IPS DF 4.7 (cell line): ENCODE measurements around the gene THEMIS2.
"Not testable (repeated sequence)": the region's sequence is repeated elsewhere in the genome, so short reads cannot be mapped to it uniquely, and the experiment has no call there.

ENCODE experiments used
- DNase-seq: peaks from one replicate; pipeline ENCODE4 v3.0.0-alpha.2; 2013; ENCODE audit warnings: low spot score; ENCODE audit errors: extremely low read depth

THEMIS2 gene

DNA sequence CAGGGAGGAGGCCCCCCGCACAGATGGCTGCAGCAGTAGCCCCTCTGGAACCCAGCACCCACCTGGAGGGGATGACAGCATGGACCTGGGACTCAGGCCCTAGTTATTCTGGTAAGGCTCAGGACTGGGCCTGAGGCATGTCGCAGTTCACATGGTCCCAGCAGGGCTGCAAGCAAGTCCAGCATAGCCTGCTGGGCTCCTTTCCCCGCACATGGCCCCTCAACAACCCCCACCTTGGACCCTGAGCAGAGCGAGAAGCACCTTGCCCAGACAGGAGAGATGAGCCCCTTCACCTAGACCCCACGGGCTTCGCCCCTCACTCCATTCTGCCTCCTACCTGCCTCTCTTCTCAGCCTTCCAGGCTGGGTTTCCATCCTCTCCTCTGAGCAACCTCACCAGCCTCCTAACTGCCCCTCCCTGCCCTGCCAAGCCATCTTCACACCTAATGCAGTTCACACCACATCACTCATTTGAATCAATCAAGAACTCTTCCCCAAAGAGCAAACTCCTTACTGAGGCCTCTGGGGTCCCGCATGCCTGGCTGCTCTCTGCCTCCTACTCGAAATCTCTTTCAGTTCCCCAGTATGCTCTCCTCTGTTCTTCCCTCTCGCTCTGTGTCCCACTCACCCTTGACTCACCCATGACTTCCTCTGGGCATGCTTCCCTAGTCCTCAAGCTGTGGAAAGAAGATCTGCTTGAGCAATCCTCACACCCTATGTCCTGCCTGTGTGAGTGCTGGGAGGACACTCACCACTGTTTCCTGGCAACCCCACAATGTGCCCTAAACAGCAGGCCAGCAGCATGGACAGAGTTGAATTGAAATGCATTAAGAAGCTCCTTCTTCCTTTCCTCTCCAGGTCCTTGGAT lies 9.4 kb upstream of the THEMIS2 start:
- no peak for DNase-seq

GRCh38 chr1:27863538-27863915 lies 8.8 kb upstream of the THEMIS2 start:
- no peak for DNase-seq

DNA sequence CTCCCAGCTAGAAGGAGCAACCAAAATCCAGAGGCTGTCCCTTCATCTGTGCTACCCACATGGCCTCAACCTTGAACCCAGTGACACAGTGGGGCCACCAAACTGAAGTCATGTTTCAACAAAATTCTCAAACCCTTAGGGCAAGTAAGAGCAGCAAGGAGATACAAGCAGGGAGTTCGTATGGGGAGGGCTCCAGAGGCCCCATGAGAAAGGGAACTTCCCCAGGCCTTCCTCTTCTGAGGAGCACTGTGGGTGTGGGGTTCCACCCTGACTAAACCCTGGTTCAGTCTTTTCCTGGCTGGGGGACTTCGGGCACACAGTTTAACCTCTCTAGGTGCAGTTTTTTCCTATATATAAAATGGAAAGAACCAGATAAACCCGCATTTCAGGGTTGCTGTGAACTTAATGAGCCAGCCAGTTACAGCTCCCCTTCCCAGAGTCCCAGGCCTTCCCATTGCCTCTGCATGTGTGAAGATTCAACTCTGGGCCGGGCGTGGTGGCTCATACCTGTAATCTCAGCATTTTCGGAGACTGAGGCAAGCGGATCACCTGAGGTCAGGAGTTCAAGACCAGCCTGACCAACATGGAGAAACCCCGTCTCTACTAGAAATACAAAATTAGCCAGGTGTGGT lies 8.0 kb upstream of the THEMIS2 start:
- DNase-seq: no peak

GRCh38 chr1:27865821-27866220 lies 6.5 kb upstream of the THEMIS2 start:
- no peak for DNase-seq

DNA sequence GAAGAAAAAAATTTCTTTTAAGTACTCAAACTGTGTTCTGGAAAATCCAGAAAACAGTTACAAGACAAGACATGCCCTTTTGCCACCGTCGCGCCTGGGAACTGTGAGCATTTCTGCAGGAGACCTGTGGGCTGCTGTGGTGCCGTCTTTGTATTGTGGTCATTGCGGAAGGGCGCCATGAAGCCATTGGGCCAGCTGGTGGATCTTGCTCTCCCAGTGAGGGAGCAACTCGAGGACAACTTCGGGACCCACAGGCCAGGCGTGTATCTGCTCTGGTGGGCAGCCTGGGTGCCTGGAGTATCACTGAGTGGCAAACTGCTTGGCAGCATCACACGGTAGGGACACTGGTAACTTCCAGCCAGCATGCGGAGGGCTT lies 3.8 kb upstream of the THEMIS2 start:
- no peak for DNase-seq

GRCh38 chr1:27868932-27869718 lies 3.2 kb upstream of the THEMIS2 start:
- DNase-seq: no peak

DNA sequence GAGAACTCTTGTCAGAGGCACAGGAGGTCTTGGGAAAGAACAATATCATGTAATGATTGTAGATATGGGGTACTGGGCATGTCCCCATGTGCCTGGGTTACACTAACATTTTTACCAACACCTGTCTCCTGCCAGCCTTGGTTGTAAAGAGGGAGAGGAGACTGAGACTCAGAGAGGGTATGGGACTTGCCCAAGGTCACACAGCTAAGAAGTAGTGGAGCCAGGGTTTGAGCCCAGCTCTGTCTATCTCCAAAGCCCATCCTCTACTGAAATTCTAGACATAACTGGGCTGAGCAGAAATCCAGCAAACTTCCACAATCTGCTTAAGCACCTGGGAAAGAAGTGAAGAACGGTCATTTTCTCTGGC lies 2.6 kb upstream of the THEMIS2 start:
- no peak for DNase-seq

DNA sequence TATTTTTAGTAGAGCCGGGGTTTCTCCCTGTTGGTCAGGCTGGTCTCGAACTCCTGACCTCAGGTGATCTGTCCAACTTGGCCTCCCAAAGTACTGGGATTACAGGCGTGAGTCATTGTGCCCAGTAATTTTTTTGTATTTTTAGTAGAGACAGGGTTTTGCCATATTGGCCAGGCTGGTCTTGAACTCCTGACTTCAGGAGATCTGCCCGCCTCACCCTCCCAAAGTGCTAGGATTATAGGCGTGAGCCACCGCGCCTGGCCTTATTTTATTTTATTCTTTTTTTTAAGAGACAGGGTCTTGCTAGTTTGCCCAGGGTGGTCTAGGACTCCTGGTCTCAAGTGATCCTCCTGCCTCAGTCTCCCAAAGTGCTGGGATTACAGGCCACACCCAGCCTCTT lies 1.3 kb upstream of the THEMIS2 start:
- DNase-seq: not testable (repeated sequence)

GRCh38 chr1:27872802-27873551 lies 633 bp downstream of the THEMIS2 start:
- no peak for DNase-seq

GRCh38 chr1:27873671-27874384 lies 1.5 kb downstream of the THEMIS2 start:
- no peak for DNase-seq

DNA sequence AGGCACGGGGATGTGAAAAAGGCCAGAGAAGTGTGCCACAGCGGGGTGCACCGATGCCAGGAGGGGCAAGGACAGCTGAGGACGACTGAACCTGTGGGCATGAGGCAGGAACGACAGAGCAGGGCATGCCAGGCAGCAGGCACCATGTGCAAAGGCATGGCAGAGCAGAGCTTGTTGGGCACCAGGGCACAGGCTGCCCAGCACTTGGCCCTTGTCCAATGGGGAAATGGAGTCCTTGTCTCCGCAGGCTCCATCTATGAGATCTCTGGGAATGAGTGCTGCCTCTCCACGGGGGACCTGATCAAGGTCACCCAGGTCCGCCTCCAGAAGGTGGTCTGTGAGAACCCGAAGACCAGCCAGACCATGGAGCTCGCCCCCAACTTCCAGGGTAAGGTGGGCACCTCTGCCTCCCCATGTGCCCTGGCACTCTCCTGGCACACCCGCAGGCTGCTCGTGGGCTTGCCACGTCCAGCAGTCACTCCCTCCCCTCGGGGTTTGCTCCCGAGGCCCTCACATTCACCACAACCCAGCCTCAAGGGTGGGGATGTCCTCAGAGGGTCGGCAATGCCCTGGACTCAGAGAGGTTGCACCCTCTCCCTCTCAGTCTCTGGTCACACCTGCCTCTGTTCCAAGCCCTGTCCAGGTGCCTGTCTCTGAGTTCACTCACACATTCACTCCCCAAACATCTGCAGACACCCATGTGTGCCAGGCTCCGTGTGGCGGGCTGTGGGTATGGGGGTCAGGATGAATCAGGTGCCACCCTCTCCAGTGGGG lies 4.2 kb downstream of the THEMIS2 start:
- no peak for DNase-seq

- no peak for DNase-seq
These were observed 4.7 kb downstream of the THEMIS2 start for GRCh38 chr1:27877115-27877416.

DNA sequence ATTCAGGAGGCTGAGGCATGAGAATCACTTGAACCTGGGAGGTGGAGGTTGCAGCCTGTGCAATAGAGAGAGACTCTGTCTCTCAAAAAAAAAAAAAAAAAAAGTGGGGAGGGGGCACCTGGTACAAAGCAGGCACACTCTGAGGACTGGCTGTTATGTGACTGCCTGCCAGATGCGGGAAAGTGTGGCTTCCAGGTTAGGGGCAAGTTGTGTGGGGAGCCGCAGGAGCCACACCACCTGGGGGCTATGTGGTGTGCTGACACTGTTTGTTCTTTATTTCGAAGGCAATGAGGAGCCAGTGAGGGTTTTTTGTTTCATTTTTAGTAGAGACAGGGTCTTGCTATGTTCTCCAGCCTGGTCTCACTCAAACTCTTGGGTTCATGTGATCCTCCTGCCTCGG lies 5.7 kb downstream of the THEMIS2 start:
- DNase-seq: no peak

DNA sequence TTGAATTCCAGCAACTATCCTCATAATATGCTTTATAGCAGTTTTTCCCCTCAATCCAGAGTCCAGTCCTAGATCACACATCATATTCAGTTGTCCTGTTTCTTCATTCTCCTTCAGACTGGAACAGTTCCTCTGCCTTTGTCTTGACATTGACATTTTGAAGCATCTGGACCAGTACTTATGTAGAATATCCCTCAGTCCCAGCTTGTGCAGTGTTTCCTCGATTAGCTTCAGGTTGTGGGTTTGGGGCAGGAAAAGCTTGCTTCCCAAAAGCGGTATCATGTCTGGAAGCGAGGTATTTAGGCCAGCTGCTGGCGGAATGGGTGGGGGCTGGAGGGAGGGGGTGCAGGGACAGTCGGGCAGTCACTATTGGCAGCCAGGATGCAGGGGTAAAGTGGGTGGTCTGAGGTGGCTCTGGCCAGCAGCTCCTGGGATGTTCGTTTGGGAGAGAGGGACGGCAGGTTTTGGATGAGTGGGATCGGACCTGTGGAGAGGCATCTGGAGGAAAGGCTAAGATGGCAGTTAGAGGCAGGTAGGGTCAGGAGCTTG lies 6.5 kb downstream of the THEMIS2 start:
- DNase-seq: no peak

DNA sequence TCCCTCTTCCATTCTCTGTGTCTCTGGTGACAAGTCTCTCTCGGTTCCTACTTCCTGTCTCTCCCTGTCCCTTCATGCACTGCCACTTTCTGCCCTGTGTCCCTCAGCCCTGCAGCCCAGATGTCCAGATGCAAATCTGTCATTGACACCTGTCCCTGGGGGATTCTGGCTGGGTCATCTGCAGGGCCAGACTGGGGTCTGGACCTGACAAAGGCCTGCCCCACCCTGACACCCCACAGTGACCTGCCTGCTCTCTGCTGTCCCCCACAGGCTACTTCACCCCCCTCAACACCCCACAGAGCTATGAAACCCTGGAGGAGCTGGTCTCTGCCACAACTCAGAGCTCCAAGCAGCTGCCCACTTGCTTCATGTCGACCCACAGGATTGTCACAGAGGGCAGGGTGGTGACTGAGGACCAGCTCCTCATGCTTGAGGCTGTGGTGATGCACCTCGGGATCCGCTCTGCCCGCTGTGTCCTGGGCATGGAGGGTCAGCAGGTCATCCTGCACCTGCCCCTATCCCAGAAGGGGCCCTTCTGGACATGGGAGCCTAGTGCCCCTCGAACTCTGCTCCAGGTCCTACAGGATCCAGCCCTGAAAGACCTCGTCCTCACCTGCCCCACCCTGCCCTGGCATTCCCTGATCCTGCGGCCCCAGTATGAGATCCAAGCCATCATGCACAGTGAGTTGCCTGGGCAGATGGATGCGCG lies 7.2 kb downstream of the THEMIS2 start:
- no peak for DNase-seq

- no peak for DNase-seq
These were observed 10.2 kb downstream of the THEMIS2 start for GRCh38 chr1:27882543-27882903.

- DNase-seq: no peak
These were observed 11.2 kb downstream of the THEMIS2 start for GRCh38 chr1:27883536-27883935.

DNA sequence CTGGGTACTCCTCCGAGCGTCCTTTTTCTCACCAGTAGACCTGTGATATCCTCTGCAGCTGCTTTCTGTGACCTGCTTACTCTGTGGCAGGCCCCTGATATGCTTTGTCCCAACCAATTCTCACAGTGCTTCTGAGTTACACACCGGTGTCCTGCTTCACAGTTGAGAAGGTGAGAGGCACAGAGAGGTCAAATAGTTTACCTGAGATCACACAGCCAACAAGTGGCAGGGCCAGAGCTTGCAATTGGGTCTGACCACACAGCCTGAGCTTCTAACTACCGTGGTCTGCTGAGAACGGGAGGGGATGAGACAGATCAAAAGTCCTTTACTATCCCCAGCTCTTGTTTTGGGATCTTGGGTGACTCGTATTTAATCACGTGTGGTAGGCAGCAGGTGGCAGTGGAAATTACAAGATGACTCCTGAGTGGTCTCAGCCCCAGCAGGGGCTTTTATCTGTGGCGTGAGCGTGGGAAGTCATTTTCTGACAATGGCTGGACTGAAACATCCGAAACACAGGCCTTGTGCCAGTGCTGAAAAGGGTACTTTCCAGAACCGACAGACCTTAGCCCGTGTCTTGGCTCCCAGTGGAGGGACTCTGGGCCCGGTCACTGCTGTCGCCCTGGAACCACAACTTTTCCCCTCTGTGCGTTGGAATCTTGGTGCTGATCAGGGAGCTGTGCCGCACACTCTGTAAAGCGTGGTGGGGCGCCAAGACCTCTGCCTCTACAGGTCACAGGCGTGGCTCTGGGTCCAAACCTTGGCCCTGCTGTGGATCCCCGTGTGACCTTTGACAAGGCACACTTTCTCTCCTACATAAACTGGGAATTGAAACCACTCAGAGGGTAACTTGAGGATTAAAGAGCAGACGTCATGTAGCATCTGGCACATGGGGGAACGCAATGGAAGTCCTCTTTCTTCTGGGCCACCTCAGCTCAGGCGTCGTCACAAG lies 11.9 kb downstream of the THEMIS2 start:
- no peak for DNase-seq
